ENCODE measurements around the gene NUP93.

NUP93 gene

DNA sequence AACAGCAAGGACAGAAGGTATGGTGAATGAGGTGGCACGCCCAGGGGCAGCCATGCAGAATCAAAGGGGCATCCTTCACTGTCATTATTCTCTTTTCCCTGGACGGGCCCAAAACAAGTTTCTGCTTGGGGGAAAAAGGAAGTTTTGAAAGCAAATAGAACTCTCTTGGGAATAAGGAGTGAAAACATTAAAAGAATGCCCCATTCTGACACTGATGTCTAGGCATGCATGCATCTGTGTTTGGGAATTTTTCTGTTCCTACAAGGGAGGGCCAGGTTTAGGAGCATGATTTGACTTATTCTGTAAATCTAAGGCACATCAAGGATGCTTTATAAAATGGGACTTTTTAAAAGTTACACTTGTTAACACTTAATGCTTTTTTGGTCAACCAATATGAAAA lies 100.7 kb downstream of the NUP93 start:
- ATAC-seq (ENCODE audit: low read depth) = no peak
- Histone ChIP-seq H3K9me3 (ENCODE audit: severe bottlenecking) (no peaks in the 10 kb centered on the region), H3K27me3 (ENCODE audit: insufficient read depth, poor library complexity, severe bottlenecking) (no peaks in the 10 kb centered on the region), H3K36me3 (ENCODE audit: low read depth) (peaks cover 86% of the 10 kb centered on the region), H3K4me3 (ENCODE audit: severe bottlenecking) (no peak overlapping the region), H3K27ac (ENCODE audit: poor library complexity, severe bottlenecking) (no peak overlapping the region), H3K4me1 (ENCODE audit: insufficient read depth, poor library complexity, severe bottlenecking) (no peaks in the 10 kb centered on the region)
- TF ChIP-seq, protein P1, sequence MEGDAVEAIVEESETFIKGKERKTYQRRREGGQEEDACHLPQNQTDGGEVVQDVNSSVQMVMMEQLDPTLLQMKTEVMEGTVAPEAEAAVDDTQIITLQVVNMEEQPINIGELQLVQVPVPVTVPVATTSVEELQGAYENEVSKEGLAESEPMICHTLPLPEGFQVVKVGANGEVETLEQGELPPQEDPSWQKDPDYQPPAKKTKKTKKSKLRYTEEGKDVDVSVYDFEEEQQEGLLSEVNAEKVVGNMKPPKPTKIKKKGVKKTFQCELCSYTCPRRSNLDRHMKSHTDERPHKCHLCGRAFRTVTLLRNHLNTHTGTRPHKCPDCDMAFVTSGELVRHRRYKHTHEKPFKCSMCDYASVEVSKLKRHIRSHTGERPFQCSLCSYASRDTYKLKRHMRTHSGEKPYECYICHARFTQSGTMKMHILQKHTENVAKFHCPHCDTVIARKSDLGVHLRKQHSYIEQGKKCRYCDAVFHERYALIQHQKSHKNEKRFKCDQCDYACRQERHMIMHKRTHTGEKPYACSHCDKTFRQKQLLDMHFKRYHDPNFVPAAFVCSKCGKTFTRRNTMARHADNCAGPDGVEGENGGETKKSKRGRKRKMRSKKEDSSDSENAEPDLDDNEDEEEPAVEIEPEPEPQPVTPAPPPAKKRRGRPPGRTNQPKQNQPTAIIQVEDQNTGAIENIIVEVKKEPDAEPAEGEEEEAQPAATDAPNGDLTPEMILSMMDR (IDR thresholded peaks at IDR 0.05; ENCODE audit: poor library complexity, severe bottlenecking) = no peak
- DNase-seq (ENCODE audit: low spot score) = no peak

- H3K4me1 ChIP-seq (ENCODE audit: insufficient read depth, poor library complexity, severe bottlenecking) = no peaks in the 10 kb centered on the region
- TF ChIP-seq, protein P1 (IDR thresholded peaks at IDR 0.05; ENCODE audit: poor library complexity, severe bottlenecking) = no peak
- H3K4me3 ChIP-seq (ENCODE audit: severe bottlenecking) = no peak overlapping the region
- no peak for DNase-seq (ENCODE audit: low spot score)
- no peaks in the 10 kb centered on the region for H3K27me3 ChIP-seq (ENCODE audit: insufficient read depth, poor library complexity, severe bottlenecking)
- ATAC-seq (ENCODE audit: low read depth) = no peak
- peaks cover 85% of the 10 kb centered on the region for H3K36me3 ChIP-seq (ENCODE audit: low read depth)
- no peaks in the 10 kb centered on the region for H3K9me3 ChIP-seq (ENCODE audit: severe bottlenecking)
- no peak overlapping the region for H3K27ac ChIP-seq (ENCODE audit: poor library complexity, severe bottlenecking)
Measured at GRCh38 chr16:56832768-56833167, 102.8 kb downstream of the NUP93 start.

DNA sequence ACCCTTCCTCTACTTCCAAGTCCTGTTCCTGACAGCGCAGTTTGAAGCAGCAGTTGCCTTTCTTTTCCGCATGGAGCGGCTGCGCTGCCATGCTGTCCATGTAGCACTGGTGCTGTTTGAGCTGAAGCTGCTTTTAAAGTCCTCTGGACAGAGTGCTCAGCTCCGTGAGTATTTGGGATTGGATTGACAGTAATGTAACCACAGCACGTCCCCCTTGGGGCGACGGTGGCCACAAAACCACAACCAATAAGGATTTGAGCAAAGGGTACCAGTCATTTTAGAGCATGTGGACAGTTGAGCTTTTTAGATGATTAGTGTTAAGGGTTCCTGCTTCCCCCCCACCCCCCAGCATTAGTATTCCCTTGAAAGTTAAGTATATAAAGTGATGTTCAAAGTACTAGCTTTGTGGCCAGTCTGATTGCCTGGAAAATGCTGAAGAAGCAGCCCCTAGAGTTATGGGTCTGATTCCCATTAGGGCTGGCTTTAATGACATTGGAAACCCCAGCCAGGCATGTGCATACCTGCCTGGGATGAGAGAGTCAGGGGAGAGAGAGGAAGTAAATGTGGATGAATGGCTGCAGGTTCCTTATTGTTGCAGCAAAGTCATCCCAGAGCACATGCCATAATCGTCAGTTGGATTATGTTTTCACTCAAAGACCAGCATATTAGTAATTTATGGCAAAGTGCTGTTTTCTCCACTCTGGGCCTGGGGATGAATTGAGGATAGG lies 103.5 kb downstream of the NUP93 start:
- TF ChIP-seq, protein P1 (IDR thresholded peaks at IDR 0.05; ENCODE audit: poor library complexity, severe bottlenecking) = no peak
- Histone ChIP-seq H3K4me1 (ENCODE audit: insufficient read depth, poor library complexity, severe bottlenecking) (no peaks in the 10 kb centered on the region), H3K36me3 (ENCODE audit: low read depth) (peaks cover 89% of the 10 kb centered on the region), H3K27ac (ENCODE audit: poor library complexity, severe bottlenecking) (no peak overlapping the region), H3K4me3 (ENCODE audit: severe bottlenecking) (no peak overlapping the region), H3K27me3 (ENCODE audit: insufficient read depth, poor library complexity, severe bottlenecking) (no peaks in the 10 kb centered on the region), H3K9me3 (ENCODE audit: severe bottlenecking) (no peaks in the 10 kb centered on the region)
- DNase-seq (ENCODE audit: low spot score) = no peak
- ATAC-seq (ENCODE audit: low read depth) = 0 out of 3 replicates have a peak, but pooled peaks have one; percentile 41

DNA sequence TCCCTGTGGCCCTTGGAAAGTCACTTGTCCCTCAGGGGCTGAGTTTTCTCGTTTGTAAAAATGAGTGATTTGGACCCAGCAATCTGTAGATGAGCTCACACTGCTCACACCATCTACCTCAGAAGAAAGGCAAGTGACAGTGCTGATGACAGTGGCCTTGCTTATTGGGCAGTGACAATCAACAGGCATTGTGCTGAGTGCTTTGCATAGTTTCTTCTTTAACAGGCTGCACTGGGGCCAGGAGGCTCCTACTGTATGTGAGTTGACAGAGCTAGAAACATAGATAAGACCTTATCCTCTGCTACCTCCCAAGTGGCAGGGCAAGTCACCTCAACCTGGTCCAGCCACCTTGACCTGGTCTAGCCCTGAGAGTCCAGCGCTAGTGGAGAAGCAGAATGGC lies 105.4 kb downstream of the NUP93 start:
- no peak overlapping the region for H3K27ac ChIP-seq (ENCODE audit: poor library complexity, severe bottlenecking)
- no peaks in the 10 kb centered on the region for H3K4me1 ChIP-seq (ENCODE audit: insufficient read depth, poor library complexity, severe bottlenecking)
- DNase-seq (ENCODE audit: low spot score) = no peak
- H3K4me3 ChIP-seq (ENCODE audit: severe bottlenecking) = no peak overlapping the region
- TF ChIP-seq, protein P1 (IDR thresholded peaks at IDR 0.05; ENCODE audit: poor library complexity, severe bottlenecking) = no peak
- ATAC-seq (ENCODE audit: low read depth) = no peak
- H3K36me3 ChIP-seq (ENCODE audit: low read depth) = peaks cover 92% of the 10 kb centered on the region
- H3K27me3 ChIP-seq (ENCODE audit: insufficient read depth, poor library complexity, severe bottlenecking) = no peaks in the 10 kb centered on the region
- H3K9me3 ChIP-seq (ENCODE audit: severe bottlenecking) = no peaks in the 10 kb centered on the region

Measured in RWPE2 (cell line).